ENCODE measurements around the gene POLQ.
"Not testable (repeated sequence)": the region's sequence is repeated elsewhere in the genome, so short reads cannot be mapped to it uniquely, and the experiment has no call there.

POLQ gene

DNA sequence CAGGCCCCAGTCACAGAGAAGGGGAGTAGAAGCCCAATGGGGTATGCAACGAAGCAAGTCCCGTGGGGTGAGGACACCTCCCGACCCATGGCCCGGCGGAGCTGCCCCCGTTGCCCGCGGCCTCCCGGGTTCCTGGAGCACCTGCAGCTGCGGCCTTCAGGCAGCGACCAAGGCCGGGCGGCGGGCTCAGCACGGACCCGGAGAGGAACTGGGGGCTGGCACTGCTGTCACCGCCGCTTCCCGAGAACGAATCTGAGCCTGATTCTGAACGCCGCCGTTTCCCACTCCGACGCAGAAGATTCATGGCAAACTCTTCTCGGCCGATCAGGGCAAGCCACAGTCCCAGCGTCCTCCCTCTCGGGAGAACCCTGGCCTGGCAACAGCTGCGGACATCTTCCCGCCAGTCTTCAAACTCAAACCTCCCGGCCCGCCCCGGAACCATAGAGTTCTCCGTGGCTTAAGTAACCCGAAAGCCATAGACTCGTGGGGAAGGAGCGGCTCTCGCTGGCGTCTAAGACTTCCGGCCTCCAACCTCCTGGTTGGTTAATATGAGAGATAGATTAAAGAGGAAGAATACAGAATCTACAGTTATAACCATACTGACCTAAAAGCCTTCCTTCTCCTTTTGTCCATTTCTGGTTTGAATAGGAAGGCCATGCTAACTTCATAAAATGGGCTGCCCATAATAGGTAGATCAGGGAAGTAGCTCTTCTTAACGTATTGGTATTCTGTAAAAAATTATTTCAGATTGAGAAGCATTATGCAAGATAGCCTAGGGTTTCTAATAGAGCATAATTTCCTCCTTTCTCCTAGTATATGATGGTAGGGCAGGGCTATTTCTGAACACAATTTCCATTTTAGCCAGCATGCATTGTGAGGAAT, at the start of gene POLQ:
Gene POLQ (minus strand): TSS at position 415 of the 882 bp plus-strand sequence. CDS start 111 bp downstream, at position 304.
- H3K27ac ChIP-seq: peak within 1 kb of the TSS; percentile 59; the same call in 1 of the 2 replicates
- TF ChIP-seq, protein P1, sequence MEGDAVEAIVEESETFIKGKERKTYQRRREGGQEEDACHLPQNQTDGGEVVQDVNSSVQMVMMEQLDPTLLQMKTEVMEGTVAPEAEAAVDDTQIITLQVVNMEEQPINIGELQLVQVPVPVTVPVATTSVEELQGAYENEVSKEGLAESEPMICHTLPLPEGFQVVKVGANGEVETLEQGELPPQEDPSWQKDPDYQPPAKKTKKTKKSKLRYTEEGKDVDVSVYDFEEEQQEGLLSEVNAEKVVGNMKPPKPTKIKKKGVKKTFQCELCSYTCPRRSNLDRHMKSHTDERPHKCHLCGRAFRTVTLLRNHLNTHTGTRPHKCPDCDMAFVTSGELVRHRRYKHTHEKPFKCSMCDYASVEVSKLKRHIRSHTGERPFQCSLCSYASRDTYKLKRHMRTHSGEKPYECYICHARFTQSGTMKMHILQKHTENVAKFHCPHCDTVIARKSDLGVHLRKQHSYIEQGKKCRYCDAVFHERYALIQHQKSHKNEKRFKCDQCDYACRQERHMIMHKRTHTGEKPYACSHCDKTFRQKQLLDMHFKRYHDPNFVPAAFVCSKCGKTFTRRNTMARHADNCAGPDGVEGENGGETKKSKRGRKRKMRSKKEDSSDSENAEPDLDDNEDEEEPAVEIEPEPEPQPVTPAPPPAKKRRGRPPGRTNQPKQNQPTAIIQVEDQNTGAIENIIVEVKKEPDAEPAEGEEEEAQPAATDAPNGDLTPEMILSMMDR (conservative IDR thresholded peaks at IDR 0.05): no peak

GRCh38 chr3:121594850-121595249, 49.1 kb upstream of the POLQ start:
- TF ChIP-seq, protein P1 (conservative IDR thresholded peaks at IDR 0.05): no peak
- no peak overlapping the region for H3K27ac ChIP-seq

DNA sequence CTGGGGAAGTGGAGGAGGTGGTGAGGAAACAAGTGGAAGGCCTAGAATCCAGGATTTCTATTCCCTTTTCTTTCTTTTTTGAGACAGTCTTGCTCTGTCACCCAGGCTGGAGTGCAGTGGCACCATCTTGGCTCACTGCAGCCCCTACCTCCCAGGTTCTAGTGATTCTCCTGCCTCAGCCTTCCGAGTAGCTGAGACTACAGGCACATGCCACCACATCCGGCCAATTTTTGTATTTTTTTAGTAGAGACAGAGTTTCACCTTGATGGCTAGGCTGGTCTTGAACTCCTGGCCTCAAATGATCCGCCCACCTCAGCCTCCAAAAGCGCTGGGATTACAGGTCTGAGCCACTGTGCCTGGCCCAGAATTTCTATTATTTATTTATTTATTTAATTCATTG, 48.0 kb upstream of the POLQ start:
- not testable (repeated sequence) for H3K27ac ChIP-seq

DNA sequence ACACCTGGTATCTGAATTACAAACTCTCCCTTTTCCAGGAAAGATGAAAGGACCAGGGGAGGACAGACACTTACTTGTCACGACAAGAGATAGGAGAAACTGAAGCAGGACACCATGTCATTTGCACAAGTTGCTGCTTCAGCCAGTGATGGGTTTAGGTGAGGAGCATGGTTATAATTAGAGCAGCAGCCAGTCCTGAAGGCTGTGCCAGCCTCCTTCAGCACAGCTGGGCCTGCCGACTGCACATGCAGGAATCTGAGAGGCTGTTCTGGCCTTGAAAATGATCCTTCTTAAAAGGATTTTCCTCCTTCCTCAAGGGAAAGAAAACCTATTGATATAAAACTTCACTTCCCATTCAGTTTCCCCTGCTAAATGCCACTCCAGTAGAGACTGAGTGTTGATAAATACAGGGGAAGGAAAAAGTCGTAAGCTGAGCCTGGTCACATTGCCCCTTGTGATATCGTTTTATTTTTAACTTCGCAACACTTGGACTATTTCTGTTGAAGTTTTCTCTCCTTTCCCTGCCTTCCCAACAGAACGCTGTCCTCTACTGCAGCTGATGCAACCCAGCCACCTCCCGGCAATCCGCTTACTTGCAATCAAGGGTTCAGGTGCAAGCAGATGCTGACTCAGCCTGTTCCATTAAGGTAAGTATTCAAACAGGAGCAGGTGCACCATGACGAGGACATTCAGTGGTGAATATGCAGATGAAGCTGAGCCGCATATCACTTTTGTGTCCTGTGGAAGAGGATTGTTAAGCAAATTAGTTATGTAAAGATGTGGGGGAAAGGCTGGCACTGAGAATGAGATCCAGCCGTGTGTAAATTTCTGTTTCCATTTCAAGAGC, 47.3 kb upstream of the POLQ start, which contains the start of gene FBXO40:
Gene FBXO40 (plus strand): TSS at position 524 of the 847 bp plus-strand sequence. CDS start 27,197 bp downstream, outside the sequence.
- no peak within 1 kb of the TSS for H3K27ac ChIP-seq
- TF ChIP-seq, protein P1 (conservative IDR thresholded peaks at IDR 0.05): no peak

DNA sequence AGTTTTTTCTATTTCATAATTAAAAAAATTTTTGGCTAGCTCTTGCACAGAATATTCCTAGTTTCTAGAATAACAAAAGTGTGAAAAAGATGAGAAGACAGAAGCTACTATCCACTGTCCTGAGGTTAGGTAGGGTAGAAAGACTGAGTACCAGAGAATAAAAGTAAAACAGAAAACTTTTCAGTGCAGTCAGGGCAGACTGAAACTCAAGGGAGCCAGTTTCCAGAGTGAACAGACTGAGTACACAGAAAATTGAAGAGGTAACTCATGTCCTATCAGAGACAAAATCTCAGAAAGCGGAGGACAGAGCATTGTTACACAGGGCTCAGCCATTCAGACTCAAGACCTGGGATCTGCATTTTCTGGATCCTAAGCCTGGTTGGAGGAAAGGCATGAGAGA, 38.6 kb upstream of the POLQ start:
- TF ChIP-seq, protein P1 (conservative IDR thresholded peaks at IDR 0.05): no peak
- no peak overlapping the region for H3K27ac ChIP-seq

DNA sequence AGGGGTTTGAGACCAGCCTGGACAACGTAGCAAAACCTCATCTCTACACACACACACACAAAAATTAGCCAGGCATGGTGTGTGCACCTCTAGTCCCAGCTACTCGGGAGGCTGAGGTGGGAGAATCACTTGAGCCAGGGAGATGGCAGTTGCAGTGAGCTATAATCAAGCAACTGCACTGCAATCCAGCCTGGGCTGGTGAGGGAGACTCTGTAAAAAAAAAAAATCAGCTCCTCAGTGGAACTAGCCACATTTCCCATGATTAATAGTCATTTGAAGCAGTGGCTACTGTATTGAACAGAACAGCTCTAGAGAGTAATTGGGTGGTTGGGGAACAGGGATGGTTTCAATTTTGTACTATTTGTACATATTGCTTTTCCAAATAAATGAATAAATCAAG, 35.9 kb upstream of the POLQ start:
- H3K27ac ChIP-seq: no peak overlapping the region
- TF ChIP-seq, protein P1 (conservative IDR thresholded peaks at IDR 0.05): no peak

DNA sequence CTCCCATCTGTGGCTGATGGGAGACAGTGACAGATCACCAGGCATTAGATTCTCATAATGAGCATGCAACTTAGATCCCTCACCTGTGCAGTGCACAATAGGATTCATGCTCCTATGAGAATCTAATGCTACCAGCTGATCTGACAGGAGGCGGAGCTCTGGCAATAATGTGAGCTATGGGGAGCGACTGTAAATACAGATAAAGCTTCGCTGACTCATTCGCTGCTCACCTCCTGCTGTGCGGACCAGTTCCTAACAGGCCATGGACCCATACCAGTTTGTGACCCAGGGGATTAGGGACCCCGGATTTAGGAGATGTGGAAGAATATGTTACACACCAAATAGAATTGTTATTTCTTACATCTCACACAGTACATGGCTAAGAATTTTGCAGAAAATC, 28.7 kb upstream of the POLQ start:
- no peak overlapping the region for H3K27ac ChIP-seq
- TF ChIP-seq, protein P1 (conservative IDR thresholded peaks at IDR 0.05): no peak
